T-helper 17 cell (primary cell): ENCODE results near the gene CLN5. TPM values are rescaled to one million over a fixed set of nuclear protein-coding genes. Genes with fewer than 3 reads are reported as not detected.

Experiments used
- ATAC-seq: fragments of 150-1000 bp; cut with Tn5 transposase; 2 replicates; pipeline ENCODE4 v1.10.0; 2021; ENCODE audit warnings: mild to moderate bottlenecking, moderate library complexity
- DNase-seq, 3 donors: peaks; one replicate each; pipeline versions ENCODE4 v3.0.0 to v3.0.0-alpha.2; 2020 to 2021
- H3K9me3 ChIP-seq: one replicate; pipeline ENCODE4 v1.7.0; 2013; ENCODE audit warnings: low read length, mild to moderate bottlenecking; ENCODE audit not compliant: control insufficient read depth, poor library complexity, severe bottlenecking
- H3K27ac Mint-ChIP-seq: one replicate; pipeline ENCODE4 v1.8.0; 2022; ENCODE audit warnings: mild to moderate bottlenecking, moderate library complexity, mixed read lengths
- H3K27me3 Mint-ChIP-seq: one replicate; pipeline ENCODE4 v1.8.0; 2022; ENCODE audit warnings: mixed read lengths
- H3K36me3 Mint-ChIP-seq: one replicate; pipeline ENCODE4 v1.8.0; 2022; ENCODE audit warnings: low read depth, mixed read lengths
- H3K4me1 Mint-ChIP-seq: one replicate; pipeline ENCODE4 v1.8.0; 2022; ENCODE audit warnings: mild to moderate bottlenecking, mixed read lengths
- H3K4me3 Mint-ChIP-seq: one replicate; pipeline ENCODE4 v1.8.0; 2022; ENCODE audit warnings: mild to moderate bottlenecking, moderate library complexity, mixed read lengths
- total RNA-seq, 4 donors: library from RNA in 2 of 4; stranded (reverse) in 2 of 4; gene quantifications; one replicate each; pipeline ENCODE4 v1.2.3 and lab custom pipeline; 2022 to 2026

Gene CLN5
- total RNA-seq, 2 donors from 2014 or later: 21.5 to 32.8 TPM

GRCh38 chr13:77013853-77014542 is 22.1 kb downstream of the CLN5 start:
- Mint-ChIP-seq H3K27ac (peak overlapping the region; percentile 79), H3K36me3 (peaks cover 6% of the 10 kb centered on the region), H3K4me3 (no peak overlapping the region), H3K4me1 (peaks cover 33% of the 10 kb centered on the region), H3K27me3 (no peaks in the 10 kb centered on the region)
- ATAC-seq (no peak), DNase-seq (no peak)
- H3K9me3 ChIP-seq: no peaks in the 10 kb centered on the region

- no peaks in the 10 kb centered on the region for H3K9me3 ChIP-seq
- ATAC-seq: no peak
- Mint-ChIP-seq H3K27me3 (no peaks in the 10 kb centered on the region), H3K4me1 (peaks cover 28% of the 10 kb centered on the region), H3K4me3 (no peak overlapping the region), H3K36me3 (peaks cover 6% of the 10 kb centered on the region), H3K27ac (no peak overlapping the region)
- no peak for DNase-seq
Measured at GRCh38 chr13:77014906-77015685, 23.2 kb downstream of the CLN5 start.

- no peaks in the 10 kb centered on the region for H3K27me3 Mint-ChIP-seq
- no peak for ATAC-seq
- peaks cover 35% of the 10 kb centered on the region for H3K4me1 Mint-ChIP-seq
- peaks cover 6% of the 10 kb centered on the region for H3K36me3 Mint-ChIP-seq
- peak overlapping the region; percentile 85 for H3K27ac Mint-ChIP-seq
- no peak overlapping the region for H3K4me3 Mint-ChIP-seq
- no peak for DNase-seq
- no peaks in the 10 kb centered on the region for H3K9me3 ChIP-seq
Measured at GRCh38 chr13:77016251-77016812, 24.5 kb downstream of the CLN5 start.

GRCh38 chr13:77016888-77017623 is 25.2 kb downstream of the CLN5 start:
- no peaks in the 10 kb centered on the region for H3K9me3 ChIP-seq
- DNase-seq (no peak), ATAC-seq (no peak)
- H3K4me1 Mint-ChIP-seq: peaks cover 34% of the 10 kb centered on the region
- H3K27me3 Mint-ChIP-seq: no peaks in the 10 kb centered on the region
- peak overlapping the region; percentile 85 for H3K27ac Mint-ChIP-seq
- peaks cover 6% of the 10 kb centered on the region for H3K36me3 Mint-ChIP-seq
- peak overlapping the region; percentile 12 for H3K4me3 Mint-ChIP-seq

GRCh38 chr13:77019756-77020155 is 27.9 kb downstream of the CLN5 start:
- Mint-ChIP-seq H3K4me1 (peaks cover 39% of the 10 kb centered on the region), H3K27me3 (no peaks in the 10 kb centered on the region), H3K4me3 (no peak overlapping the region), H3K36me3 (peaks cover 2% of the 10 kb centered on the region), H3K27ac (peak overlapping the region; percentile 32)
- ATAC-seq (no peak), DNase-seq (no peak)
- no peaks in the 10 kb centered on the region for H3K9me3 ChIP-seq

GRCh38 chr13:77022341-77022740 is 30.5 kb downstream of the CLN5 start:
- ATAC-seq: no peak
- H3K36me3 Mint-ChIP-seq: peaks cover 4% of the 10 kb centered on the region
- no peak for DNase-seq
- no peaks in the 10 kb centered on the region for H3K27me3 Mint-ChIP-seq
- peak overlapping the region; percentile 73 for H3K4me3 Mint-ChIP-seq
- peaks cover 42% of the 10 kb centered on the region for H3K4me1 Mint-ChIP-seq
- no peaks in the 10 kb centered on the region for H3K9me3 ChIP-seq
- H3K27ac Mint-ChIP-seq: peak overlapping the region; percentile 96

GRCh38 chr13:77026255-77026860 is 34.5 kb downstream of the CLN5 start:
- no peaks in the 10 kb centered on the region for H3K27me3 Mint-ChIP-seq
- peak overlapping the region; percentile 96 for H3K27ac Mint-ChIP-seq
- DNase-seq (peak; percentile 63 to 82 (median 78)), ATAC-seq (peak; percentile 69)
- H3K36me3 Mint-ChIP-seq: peaks cover 4% of the 10 kb centered on the region
- H3K4me3 Mint-ChIP-seq: peak overlapping the region; percentile 94
- H3K4me1 Mint-ChIP-seq: peaks cover 34% of the 10 kb centered on the region
- H3K9me3 ChIP-seq: no peaks in the 10 kb centered on the region

- H3K4me1 Mint-ChIP-seq: peaks cover 34% of the 10 kb centered on the region
Measured at GRCh38 chr13:77026861-77027621, 35.2 kb downstream of the CLN5 start, which contains the start of gene FBXL3. TSS of gene FBXL3 (minus strand) at chr13:77027159. CDS start at chr13:77021860, 5,299 bp downstream.

GRCh38 chr13:77028202-77028601 is 36.3 kb downstream of the CLN5 start:
- H3K4me3 Mint-ChIP-seq: peak overlapping the region; percentile 94
- H3K27me3 Mint-ChIP-seq: no peaks in the 10 kb centered on the region
- no peak for DNase-seq
- H3K36me3 Mint-ChIP-seq: peaks cover 4% of the 10 kb centered on the region
- H3K27ac Mint-ChIP-seq: peak overlapping the region; percentile 96
- H3K9me3 ChIP-seq: no peaks in the 10 kb centered on the region
- ATAC-seq: no peak
- peaks cover 25% of the 10 kb centered on the region for H3K4me1 Mint-ChIP-seq

More at GRCh38 chr13:77026861-77027621, 35.2 kb downstream of the CLN5 start, which contains the start of gene FBXL3:
- Mint-ChIP-seq H3K4me3 (peak within 1 kb of the TSS; percentile 94), H3K27ac (peak within 1 kb of the TSS; percentile 96), H3K36me3 (peaks cover 4% of the 10 kb centered on the region), H3K27me3 (no peaks in the 10 kb centered on the region)
- no peaks in the 10 kb centered on the region for H3K9me3 ChIP-seq
- peak; percentile 76 for ATAC-seq
- DNase-seq: peak; percentile 74 to 80 (median 79)

- H3K27me3 Mint-ChIP-seq: no peaks in the 10 kb centered on the region
- H3K4me1 Mint-ChIP-seq: peaks cover 17% of the 10 kb centered on the region
- H3K27ac Mint-ChIP-seq: no peak overlapping the region
- H3K9me3 ChIP-seq: no peaks in the 10 kb centered on the region
- ATAC-seq (no peak), DNase-seq (no peak)
- H3K4me3 Mint-ChIP-seq: no peak overlapping the region
- H3K36me3 Mint-ChIP-seq: peaks cover 4% of the 10 kb centered on the region
Measured at GRCh38 chr13:77029436-77029835, 37.6 kb downstream of the CLN5 start.

GRCh38 chr13:77031656-77032243 is 39.9 kb downstream of the CLN5 start:
- no peak for DNase-seq
- ATAC-seq: no peak
- H3K4me3 Mint-ChIP-seq: no peak overlapping the region
- H3K27me3 Mint-ChIP-seq: no peaks in the 10 kb centered on the region
- peak overlapping the region; percentile 68 for H3K27ac Mint-ChIP-seq
- peaks cover 7% of the 10 kb centered on the region for H3K4me1 Mint-ChIP-seq
- H3K9me3 ChIP-seq: peaks cover 3% of the 10 kb centered on the region
- H3K36me3 Mint-ChIP-seq: peaks cover 4% of the 10 kb centered on the region
